ENCODE results near the gene BCS1L. TPM values are rescaled to one million over a fixed set of nuclear protein-coding genes. Genes with fewer than 3 reads are reported as not detected.
A peak's percentile ranks its signal among the peaks of the same experiment; 100 is the strongest.

The BCS1L gene, protein sequence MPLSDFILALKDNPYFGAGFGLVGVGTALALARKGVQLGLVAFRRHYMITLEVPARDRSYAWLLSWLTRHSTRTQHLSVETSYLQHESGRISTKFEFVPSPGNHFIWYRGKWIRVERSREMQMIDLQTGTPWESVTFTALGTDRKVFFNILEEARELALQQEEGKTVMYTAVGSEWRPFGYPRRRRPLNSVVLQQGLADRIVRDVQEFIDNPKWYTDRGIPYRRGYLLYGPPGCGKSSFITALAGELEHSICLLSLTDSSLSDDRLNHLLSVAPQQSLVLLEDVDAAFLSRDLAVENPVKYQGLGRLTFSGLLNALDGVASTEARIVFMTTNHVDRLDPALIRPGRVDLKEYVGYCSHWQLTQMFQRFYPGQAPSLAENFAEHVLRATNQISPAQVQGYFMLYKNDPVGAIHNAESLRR
- 33.9 and 57.8 TPM in 2 replicates for total RNA-seq

DNA sequence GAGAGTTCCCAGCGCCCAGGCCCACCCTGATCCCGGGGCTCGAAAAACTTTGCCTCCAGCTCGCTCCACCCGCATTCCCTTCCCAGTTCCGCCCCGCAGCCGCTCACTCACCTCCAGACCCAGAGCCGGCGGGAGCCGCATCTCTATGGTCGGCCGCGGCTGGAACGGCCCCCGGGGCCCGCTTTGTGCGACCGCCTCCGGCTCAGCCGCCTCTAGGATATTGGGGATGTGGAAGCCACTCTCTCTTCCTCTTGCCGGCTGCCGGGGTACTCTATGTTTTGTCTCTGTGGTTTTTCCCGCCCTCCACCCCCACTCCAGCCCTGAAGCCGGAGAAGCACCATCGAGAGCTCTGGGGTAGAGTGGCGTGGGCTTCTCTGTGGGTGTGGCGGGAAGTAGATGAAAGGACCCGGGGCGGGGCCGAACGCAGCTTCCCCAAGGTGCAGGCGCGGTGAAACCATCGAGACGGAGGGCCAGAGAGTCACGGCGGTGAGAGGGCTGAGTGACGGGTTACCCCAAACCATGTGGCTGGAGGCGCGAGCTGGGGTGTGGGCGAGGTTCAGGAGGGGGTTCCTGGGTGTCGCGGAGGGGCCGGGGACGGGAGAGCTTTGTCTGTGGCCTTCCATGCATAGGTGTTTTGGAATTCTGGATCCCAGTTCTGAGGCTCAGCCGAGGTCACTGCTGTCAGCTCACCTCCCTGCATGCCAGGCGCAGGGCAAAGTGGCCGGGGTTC lies at the start of gene BCS1L, which contains the start of gene ZNF142:
Gene BCS1L, plus strand, starts transcription at position 426 of the 730 bp plus-strand sequence. CDS start 1,305 bp downstream, outside the sequence.
Gene ZNF142, minus strand, starts transcription at position 366 of the 730 bp plus-strand sequence. CDS start 3,194 bp downstream, outside the sequence.
- peak; percentile 58 for DNase-seq (ENCODE audit: low read depth, low spot score)

- no peak for DNase-seq (ENCODE audit: low read depth, low spot score)
Observed at GRCh38 chr2:218615868-218616315, 43.6 kb upstream of the BCS1L start.

DNA sequence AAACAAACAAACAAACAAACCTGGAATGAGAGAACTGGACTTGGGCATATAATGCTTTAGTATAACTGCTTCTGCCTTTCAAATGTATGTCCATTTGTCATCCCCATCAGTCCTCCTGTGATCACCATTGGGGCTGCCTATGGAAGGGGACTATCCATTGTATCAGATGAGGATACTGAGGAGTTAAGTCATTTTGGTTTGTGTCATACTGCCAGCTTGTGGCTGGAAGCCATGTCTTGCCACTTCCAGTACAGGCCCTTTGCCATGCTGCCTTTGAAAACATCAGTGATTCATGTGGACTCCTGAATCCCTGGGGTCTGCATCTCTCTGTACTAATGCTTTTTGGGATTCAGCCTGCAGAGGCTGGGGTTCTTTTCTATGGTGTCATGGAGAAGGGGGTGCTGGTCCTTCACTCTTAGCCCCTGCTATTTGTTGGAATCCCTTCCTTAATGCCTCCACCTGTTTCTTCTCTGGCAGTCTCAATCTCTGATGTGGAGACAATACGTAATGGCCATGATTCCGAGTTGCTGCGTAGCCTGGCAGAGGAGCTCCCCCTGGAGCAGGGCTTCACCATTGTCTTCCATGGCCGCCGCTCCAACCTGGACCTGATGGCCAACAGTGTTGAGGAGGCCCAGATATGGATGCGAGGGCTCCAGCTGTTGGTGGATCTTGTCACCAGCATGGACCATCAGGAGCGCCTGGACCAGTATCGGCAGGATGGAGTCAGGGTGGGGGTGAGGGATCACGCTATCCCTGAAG lies 41.2 kb upstream of the BCS1L start:
- DNase-seq (ENCODE audit: low read depth, low spot score) = no peak

GRCh38 chr2:218621007-218621406 lies 38.5 kb upstream of the BCS1L start:
- DNase-seq (ENCODE audit: low read depth, low spot score) = no peak

DNA sequence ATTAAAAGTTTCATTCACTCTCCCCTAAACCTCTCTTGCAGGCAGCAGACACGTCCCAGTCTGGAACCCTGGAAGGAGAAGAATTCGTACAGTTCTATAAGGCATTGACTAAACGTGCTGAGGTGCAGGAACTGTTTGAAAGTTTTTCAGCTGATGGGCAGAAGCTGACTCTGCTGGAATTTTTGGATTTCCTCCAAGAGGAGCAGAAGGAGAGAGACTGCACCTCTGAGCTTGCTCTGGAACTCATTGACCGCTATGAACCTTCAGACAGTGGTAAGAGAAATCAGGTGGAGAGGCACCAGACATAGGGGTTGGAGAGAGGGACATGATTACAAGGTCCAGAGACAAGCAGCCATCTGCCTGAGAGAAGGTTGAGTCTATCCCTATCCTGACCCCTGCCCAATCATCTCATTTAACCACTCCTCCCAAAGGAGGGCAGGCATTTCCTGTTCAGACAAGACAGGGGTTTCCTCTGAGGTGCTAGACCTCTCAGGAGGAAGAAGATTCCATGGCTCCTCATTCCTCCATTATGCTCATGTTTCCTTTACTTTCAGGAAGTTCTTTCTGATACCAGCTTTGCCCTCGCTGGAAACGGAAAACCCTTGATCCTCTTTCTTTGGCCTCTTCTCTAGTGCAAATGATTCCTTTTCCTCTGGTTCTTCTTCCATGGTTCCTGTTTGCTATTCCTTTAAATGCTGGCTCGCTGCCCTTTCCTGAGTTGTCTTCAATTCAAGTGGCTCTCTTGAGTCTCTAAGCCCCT lies 36.7 kb upstream of the BCS1L start:
- DNase-seq (ENCODE audit: low read depth, low spot score) = no peak

DNA sequence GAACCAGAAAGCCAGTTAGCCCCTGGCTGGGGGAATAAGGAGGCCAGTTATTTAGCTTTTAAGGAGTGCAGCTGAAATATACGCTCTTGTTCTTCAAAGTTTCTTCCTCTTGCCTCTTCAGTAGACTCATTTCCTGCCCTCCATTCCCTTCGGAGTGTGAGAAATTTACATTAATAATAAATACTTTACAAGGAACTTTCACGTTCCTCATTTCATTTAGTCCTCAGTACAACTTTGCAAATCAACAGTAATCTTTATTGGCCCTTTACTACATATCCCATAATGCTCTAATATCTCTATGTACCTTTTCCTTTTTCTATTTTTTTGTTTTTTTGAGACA lies 36.1 kb upstream of the BCS1L start:
- DNase-seq (ENCODE audit: low read depth, low spot score) = no peak

DNA sequence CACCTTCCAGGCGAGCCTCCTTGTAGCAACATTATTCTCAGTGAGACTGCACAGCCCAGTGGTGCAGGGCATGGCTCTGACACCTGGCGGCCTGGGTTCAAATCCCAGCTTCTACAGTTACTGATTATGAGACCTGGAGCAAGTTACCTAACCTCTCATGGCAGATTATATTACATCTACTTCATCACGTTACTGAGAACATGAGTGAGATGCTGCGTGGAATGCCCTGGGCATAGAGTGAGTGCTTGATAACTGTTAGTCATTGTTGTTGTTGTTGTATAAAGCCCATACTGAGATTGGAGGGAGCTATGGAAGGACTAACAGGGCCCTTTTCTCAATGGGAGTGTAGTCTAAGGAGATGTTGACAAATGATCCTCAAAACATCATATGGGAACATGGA lies 33.1 kb upstream of the BCS1L start:
- no peak for DNase-seq (ENCODE audit: low read depth, low spot score)

DNA sequence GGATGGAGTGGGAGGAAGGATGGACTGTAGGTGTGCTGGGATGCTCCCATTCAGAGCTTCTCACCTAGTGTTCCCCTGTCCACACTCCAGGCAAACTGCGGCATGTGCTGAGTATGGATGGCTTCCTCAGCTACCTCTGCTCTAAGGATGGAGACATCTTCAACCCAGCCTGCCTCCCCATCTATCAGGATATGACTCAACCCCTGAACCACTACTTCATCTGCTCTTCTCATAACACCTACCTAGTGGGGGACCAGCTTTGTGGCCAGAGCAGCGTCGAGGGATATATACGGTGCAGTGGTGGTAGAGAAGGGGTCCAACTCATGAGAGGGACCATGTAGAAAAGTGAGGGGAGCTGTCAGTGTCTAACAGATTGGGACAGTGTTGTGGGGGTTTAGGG lies 31.5 kb upstream of the BCS1L start:
- DNase-seq (ENCODE audit: low read depth, low spot score) = no peak

GRCh38 chr2:218631837-218632236 lies 27.6 kb upstream of the BCS1L start:
- DNase-seq (ENCODE audit: low read depth, low spot score) = peak; percentile 88

DNA sequence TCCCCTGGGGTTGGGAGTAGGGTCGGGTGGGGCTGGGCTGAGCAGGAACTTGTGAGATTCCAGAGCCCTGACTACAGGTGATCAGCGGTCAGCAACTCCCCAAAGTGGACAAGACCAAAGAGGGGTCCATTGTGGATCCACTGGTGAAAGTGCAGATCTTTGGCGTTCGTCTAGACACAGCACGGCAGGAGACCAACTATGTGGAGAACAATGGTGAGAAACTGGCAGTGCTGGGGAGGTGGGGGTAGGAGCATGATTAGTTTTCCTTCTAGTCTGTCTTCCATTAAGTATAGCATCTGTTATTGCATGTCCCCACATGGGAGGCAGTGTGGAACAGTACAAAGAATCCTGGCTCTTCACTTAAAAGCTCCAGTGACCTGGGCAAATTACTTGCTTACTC lies 23.8 kb upstream of the BCS1L start:
- DNase-seq (ENCODE audit: low read depth, low spot score) = no peak

DNA sequence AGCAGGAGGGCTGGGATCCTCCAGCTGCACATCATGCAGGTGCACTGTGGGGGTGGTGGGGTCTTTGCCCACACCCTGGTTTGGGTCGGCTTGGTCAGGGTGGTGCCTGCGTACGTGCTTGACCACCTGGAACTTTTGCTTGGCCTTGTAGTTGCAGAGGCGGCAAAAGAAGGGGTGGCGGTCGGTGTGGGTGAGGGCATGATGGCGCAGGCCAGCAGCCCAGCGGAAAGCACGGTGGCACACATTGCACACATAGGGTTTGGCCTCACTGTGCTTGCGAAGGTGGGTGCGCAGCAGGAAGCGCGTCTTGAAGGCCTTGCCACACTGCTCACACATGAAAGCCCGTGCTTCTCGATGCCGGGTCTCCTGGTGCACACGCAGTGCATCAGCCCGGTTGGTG lies 21.1 kb upstream of the BCS1L start:
- DNase-seq (ENCODE audit: low read depth, low spot score) = no peak

DNA sequence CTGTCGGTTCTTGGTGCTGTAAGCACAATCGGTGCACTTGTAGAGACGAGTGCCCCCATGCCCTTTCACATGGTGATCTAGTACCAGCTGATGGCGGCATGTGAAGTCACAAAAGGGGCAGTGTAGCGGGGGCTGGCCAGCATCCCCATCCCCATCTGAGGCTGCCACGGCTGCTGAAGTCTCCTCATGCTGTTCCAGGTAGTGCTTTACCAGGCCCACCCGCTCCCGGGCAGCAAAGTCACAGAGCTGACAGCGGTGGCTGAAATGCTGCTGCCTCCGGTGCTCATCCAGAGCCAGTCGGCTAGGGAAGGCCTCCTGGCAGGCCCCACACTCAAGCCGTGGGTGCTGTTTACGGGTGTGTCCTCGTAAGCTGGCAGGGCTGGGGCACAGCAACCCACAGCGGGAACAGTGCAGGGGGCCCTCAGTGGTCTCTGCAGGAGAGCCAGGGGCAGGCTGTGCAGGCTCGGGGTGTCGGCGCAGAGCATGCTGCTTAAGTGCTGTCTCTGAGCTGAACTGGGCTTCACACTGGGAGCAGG lies 17.3 kb upstream of the BCS1L start:
- DNase-seq (ENCODE audit: low read depth, low spot score) = no peak

DNA sequence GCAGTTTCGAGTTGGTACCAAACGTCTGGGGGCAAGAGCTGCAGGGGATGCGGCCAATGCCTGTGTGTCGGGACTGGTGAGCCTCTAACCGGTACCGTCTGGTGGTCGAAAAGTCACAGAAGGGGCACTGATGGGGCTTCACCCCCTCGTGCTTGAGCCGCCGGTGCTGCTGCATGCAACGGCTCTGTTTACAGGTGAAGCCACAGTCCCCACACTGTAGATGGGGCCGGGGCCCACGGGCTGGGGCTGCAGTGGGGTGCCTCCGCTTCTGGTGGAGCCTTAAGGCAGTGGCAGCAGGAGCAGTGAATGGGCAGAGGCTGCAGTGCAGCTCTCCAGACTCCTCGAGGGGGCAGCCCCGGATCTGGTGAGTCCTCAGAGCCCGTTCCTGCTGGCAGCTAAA lies 16.7 kb upstream of the BCS1L start:
- DNase-seq (ENCODE audit: low read depth, low spot score) = no peak

DNA sequence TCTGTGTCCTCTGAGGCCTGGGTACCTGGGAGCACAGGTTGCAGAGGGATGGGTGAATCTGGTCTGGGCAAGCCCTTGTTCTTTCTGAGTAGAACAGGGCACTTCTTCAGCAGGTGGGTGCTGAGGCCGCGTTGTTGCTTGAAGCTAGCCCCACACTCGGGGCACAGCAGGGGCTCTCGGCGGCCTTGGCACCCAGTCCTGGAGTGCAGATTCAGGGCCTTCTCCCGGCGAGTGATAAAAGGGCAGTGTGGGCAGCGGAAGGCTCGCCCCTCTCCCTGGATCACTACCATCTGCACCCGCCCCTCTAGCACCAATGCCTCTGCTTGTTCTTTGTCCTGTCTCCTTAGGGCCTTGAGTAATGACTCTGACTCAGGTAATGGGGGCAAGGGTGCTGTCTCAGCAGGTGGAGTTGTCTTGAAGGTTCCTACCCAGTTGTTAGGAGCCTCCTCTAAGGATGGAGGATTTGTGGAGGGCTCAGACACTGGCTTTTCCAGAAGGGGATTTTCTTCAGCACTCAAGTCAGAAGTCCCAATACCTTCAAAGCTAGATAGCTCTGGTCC lies 15.7 kb upstream of the BCS1L start:
- no peak for DNase-seq (ENCODE audit: low read depth, low spot score)

DNA sequence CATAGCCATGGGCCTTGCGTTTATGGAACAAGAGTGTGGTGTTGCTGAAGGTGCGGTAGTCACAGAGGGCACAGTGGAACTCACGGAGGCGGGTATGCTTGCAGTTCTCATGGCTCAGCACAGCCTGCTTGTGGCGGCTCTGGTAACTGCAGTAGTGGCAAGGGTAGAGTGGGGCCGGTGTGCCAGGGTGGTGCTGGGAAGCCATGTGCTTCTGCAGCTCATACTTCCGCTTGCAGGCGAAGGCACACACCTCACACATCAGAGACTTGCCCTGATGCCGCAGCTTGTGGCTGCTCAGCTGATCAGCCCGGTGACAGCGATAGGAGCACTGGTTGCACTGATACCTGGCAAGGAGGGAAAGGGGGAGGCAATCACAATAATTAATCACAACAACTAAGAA lies 14.8 kb upstream of the BCS1L start:
- no peak for DNase-seq (ENCODE audit: low read depth, low spot score)

GRCh38 chr2:218645126-218645525 lies 14.4 kb upstream of the BCS1L start:
- peak; percentile 45 for DNase-seq (ENCODE audit: low read depth, low spot score)

DNA sequence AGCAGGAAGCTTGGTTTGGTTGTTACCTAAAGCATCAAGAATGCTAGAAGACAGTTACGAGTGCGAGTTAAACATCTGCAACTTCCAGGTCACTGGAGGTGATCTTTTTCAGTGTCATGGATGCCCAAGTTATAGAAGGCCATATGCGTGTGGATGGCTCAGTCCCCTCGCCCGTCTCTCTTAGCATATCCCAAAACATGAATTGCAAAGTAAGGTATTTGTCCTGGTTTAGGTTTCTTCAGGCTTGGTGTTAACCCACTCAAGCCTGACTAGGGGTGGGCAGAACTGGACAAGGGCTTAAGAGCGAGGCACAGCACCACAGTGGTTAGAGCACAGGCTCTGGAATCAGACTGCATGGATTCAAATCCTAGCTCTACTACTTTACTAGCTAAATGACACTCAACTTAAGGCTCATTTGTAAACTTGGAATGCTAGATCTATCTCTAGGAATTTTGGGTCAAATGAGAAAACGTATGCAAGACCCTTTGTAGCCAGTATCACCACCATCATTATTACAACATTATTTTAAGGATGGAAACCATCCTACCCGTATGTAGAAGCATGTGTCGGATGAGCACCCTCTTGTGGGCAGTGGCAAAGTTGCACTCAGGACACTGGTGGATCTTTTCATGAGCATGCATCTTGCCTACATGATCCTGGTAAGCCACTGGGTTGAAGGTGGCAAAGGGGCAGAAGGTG lies 11.2 kb upstream of the BCS1L start:
- DNase-seq (ENCODE audit: low read depth, low spot score) = peak; percentile 37

- no peak for DNase-seq (ENCODE audit: low read depth, low spot score)
Observed at GRCh38 chr2:218648787-218649100, 10.7 kb upstream of the BCS1L start.

DNA sequence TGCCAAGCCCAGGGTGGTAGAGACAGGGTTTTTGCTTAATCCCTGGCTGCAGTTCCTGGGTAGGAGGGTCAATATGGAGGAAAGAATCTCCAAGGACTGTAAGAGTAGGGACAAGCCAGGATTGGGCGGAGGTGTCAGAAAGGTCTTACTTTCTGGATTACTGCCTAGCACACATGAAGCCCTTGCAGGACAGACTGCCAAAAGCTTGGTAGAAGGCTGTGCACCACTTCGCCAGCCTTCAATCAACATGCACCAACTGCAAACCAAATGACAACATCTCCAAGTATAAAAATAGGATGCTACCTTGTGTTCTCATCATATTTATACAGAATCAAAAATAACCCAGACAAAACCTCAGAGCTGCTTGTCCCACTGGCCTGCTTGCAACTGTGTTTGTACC lies 3.7 kb upstream of the BCS1L start:
- no peak for DNase-seq (ENCODE audit: low read depth, low spot score)

DNA sequence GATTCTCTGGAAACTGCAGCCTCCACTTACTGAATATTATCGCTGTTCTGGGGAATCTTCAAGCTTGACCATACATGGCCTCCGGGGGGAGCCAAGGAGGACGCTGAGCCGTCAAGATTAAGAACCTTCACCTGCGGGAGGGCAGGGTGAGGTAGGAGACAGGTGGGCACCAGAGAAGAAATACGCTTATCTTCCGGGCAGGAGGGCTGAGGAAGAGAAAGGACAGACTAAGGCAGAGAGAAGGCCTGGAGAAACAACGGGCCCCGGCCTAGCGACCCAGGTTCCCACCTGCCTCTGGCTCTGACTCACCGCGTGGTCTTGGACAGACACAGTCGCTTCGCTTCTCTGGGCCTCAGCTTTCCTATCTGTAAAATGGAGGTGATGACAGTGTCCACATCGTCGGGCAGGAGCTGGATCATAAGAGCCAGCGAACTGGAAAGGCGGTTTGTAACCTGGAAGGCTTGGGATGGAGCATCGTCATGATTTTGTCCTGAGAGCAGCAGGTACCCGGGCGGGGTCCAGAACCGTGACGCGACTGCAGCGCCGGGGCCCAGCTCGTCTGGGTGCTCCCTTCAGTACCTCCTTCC lies 719 bp upstream of the BCS1L start:
- no peak for DNase-seq (ENCODE audit: low read depth, low spot score)

Measured in pulmonary artery endothelial cell (primary cell).